DMS114 treated with DMSO at 0.1 percent for 48 hours (cell line): ENCODE measurements around the gene TTC32.
"Not testable (repeated sequence)": the region's sequence is repeated elsewhere in the genome, so short reads cannot be mapped to it uniquely, and the experiment has no call there.

Source experiments
- DNase-seq: peaks from one replicate; lab custom pipeline; 2025; ENCODE audit not compliant: unreplicated experiment; lab: John Stamatoyannopoulos, UW

TTC32 gene

DNA sequence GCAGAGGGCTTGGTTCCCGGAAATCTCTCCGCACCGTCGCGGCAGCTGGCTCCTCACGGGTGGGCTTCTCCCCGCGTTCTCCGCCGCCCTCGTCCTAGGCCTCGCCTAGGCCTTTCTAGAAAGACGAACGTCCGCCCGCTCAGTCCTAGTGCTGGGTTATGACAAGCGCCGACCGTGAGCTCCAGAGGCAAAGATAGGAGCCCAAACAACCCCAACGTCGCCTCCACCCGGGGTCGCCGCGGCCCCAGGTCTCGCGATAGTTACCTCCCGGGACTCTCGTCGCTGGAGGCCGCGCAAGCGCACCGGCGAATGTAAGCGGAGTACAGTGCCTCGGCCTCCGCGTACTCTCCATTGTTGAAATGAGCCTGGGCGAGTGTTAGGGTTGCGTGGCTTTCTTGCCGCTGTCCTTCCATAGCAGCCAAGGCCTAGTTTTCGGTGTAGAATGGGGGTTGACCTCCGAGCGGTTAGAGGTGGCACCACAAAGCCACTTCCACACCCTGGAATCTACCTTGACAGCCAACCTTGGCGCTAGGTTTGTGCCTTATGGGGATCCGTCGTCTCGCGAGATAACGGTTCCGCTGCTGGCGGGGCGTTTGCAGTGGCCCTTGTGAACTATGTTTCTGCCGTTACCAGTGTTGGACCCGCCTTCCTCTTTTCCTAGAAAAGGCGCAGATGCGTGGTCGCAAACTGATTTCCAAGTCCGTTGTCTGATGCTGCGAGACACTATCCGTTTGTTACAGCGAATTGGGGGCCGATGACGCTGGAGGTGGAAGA is at the start of gene TTC32:
TTC32 (minus strand) TSS at position 542 of the 774 bp plus-strand sequence; CDS start at position 413, 129 bp downstream.
- peak; percentile 88 for DNase-seq

DNA sequence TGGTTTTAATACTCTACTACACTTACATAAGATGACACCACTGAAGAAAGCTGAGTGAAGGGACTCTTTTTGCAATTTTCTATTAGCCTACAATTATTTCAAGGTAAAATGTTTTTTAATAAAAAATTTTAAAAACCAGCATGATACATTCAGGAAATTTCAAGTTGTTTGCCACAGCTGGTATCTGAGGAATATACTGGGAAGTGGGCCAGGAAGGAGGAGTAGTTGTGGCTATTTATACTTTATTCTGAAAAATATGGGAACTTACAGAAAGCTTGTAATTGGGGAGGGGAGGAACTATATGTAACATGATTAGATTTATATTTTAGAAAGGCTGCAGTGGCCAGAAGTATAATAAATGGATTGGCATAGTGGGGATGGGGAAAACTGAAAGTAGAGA is 47.3 kb upstream of the TTC32 start:
- no peak for DNase-seq

DNA sequence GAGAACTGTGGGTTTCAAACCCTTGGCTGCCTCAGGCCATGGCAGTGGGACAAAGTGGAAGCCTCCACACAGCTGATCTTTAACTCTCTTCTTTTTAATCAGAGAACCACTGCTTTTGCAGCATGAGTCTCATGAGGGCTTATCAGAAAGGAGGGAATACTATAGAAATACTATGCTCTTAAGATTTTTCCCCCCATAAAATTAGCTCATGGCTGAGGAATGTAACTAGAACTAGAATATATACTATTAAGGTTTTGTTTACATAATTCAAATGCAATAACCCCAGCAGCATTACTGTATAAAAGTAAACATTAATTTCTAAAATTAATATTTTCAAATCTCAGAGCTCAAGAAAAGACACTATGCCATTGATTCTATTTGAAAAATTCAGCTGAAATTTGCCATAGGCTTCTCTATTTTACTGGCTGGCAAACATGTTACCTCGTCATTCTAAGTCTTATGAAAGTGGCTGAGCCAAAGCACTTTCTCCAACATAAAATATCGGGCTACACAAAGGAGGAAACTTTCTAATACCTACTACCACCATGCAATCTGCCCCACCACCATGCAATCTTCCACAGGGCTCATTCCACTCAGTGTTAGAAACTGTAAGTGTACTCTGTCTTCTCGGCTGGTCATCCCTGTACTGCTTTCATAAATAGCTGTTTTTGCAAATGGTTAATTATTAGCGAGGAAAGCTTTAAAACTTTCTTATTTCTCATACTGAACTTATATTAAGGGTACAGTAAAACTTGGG is 45.6 kb upstream of the TTC32 start:
- no peak for DNase-seq

- no peak for DNase-seq
Measured at GRCh38 chr2:19944205-19944845, 42.5 kb upstream of the TTC32 start.

DNA sequence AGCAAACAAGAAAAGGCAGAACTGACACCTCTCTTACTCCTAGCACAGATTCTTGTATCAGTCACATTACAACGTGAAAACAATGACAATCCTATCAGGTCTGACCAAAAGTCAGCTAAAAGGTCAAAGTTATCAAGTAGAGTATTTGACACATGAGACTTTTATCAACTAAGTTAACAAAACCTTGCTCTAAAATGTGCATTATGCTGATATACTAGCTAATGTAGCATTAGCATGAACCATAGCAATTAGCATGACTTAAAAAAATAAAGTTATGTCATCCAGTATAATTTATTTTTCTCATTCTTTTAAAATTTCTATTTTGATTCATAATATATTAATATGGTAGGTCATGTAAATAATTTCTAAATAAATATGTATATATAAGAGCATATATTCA is 41.4 kb upstream of the TTC32 start:
- no peak for DNase-seq

- no peak for DNase-seq
Measured at GRCh38 chr2:19942199-19942598, 40.4 kb upstream of the TTC32 start.

- no peak for DNase-seq
Measured at GRCh38 chr2:19937004-19937403, 35.2 kb upstream of the TTC32 start.

DNA sequence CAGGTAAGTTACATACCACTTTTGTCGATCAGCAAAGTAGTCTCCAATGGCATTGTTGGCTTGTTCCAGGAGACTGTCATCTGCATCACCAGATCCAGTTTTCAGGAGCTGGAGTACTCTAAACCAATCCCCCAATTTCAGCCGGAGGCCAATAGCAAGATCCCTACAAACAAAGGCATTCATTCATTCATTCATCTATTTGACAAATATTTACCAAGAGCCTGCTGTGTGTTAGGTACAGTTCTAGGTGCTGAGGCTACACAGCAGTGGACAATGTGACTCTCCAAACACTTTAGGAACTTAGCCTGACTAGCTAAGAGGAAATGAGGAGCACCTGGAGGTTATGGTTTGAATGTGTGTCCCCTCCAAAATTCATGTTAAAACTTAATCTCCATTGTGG is 34.4 kb upstream of the TTC32 start:
- DNase-seq, result no peak

DNA sequence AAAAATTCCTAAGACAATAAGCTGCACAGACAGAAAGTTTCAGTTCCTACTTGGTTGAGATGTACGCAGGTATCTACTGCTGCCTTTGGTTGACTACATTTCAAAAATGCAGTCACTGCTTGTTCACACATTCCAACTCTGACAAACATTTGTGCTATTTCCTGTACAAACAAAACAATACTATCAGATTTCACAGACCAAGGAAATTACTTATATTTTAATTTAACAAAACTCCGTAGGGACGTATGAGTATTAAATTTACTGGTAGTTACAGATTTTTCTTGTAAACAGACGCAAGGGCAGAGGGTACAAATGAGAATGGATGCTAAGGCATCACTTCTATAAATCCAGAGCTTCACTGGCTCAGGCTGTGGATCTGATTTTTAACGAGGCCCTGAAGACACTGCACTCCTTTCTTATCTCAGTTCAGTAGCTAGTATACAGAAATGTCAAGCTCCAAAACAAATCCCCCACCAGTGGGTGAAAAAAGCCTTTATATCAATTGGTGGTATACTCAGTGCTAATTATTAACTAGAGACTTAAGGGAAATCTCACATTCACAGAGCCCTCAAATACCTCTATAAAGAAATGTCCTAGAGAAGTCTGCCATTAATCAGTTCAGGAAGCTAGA is 31.7 kb upstream of the TTC32 start:
- no peak for DNase-seq

- no peak for DNase-seq
Measured at GRCh38 chr2:19932928-19933327, 31.1 kb upstream of the TTC32 start.

- DNase-seq, result no peak
Measured at GRCh38 chr2:19929226-19929625, 27.4 kb upstream of the TTC32 start.

GRCh38 chr2:19927816-19928215 is 26.0 kb upstream of the TTC32 start:
- DNase-seq, result not testable (repeated sequence)

GRCh38 chr2:19924526-19924925 is 22.7 kb upstream of the TTC32 start:
- DNase-seq, result not testable (repeated sequence)

DNA sequence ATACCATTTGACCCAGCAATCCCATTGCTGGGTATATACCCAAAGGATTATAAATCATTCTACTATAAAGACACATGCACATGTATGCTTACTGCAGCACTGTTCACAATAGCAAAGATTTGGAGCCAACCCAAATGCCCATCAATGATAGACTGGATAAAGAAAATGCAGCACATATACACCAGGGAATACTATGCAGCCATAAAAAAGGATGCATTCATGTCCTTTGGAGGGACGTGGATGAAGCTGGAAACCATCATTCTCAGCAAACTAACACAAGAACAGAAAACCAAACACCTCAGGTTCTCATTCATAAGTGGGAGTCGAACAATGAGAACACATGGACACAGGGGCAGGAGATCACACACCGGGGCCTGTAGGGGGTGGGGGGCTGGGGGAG is 20.4 kb upstream of the TTC32 start:
- DNase-seq, result not testable (repeated sequence)

DNA sequence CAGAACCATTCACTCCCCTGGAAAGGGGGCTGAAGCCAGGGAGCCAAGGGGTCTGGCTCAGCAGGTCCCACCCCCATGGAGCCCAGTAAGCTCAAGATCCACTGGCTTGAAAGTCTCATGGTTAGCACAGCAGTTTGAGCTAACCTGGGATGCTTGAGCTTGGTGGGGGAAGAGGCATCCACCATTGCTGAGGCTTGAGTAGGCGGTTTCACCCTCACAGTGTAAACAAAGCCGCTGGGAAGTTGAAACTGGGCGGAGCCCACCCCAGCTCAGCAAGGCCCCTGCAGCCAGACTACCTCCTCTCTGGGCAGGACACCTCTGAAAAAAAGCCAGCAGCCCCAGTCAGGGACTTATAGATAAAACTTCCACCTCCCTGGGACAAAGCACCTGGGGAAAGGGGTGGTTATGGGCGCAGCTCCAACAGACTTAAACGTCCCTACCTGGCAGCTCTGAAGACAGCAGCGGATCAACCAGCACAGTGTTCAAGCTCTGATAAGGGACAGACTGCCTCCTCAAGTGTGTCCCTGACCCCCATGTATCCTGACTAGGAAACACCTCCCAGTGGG is 14.7 kb upstream of the TTC32 start:
- no peak for DNase-seq

DNA sequence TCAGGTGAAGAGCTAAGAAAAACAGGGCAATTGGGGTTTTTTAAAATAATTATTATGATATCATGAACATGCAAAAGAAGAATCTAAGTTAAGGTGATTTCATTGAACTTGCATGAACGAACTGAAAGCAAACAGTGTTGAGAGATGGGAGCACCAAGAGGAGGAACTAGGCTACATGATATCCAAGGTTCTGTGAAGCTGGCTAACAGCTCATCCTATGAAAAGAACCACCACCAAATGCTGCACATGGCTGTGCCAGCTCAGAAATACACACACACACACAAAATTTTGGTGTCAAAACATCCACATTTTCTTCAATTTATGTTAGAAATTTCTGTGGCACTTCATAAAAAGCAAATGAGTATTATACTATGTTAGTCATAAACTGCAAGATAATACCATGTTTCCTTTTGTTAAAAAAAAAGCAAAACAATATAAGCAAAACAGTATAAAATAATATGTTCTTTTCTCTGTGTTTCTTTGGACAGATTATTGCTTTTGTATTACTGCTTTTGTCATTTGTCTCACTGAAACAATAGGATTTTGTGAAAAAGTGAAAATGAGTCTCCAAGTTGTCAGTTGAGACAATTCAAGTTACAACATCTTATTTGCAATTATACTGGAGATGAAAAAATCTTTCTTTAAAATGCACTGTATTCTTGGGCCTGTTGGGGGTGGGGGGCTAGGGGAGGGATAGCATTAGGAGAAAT is 12.6 kb upstream of the TTC32 start:
- no peak for DNase-seq

GRCh38 chr2:19911808-19912509 is 10.2 kb upstream of the TTC32 start:
- no peak for DNase-seq

- DNase-seq, result peak; percentile 46
Measured at GRCh38 chr2:19902216-19902740, 495 bp upstream of the TTC32 start.

- DNase-seq, result peak; percentile 26
Measured at GRCh38 chr2:19900931-19901441, 797 bp downstream of the TTC32 start.
